ENCODE data around the gene ITPRIPL2. TPM values are rescaled to one million over a fixed set of nuclear protein-coding genes. Genes with fewer than 3 reads are reported as not detected.

ITPRIPL2 gene
- polyA plus RNA-seq, 1 donor (not counting 4 experiments of a cell fraction or from before 2014, with no cell fraction given) = 5.9 TPM

- H2AFZ ChIP-seq (ENCODE audit: control insufficient read depth, low read length) = no peak overlapping the region
- TF ChIP-seq CTCF (optimal IDR thresholded peaks at IDR 0.05 in 1 of 3, IDR thresholded peaks at IDR 0.05 in 1 of 3, conservative IDR thresholded peaks at IDR 0.05 in 1 of 3; ENCODE audit: extremely low read depth in 1 of 3, insufficient read depth in 2 of 3, low read length in 3 of 3) (no peak), EZH2 (IDR thresholded peaks at IDR 0.05; ENCODE audit: low read length) (no peak)
- no peaks in the 10 kb centered on the region for H3K9me3 ChIP-seq (ENCODE audit: control insufficient read depth, low read depth, low read length)
- no peaks in the 10 kb centered on the region for H3K36me3 ChIP-seq (ENCODE audit: control insufficient read depth in 2 of 2, extremely low read depth in 1 of 2, insufficient read depth in 2 of 2, low read length in 2 of 2)
- H3K27ac ChIP-seq (ENCODE audit: control insufficient read depth, insufficient read depth, low read length) = no peak overlapping the region
- dilution Hi-C loops (cut with MboI; ENCODE audit: extremely low pct_ligation_motif_present, low sequenced_read_pairs) = no loop called here
- H3K4me2 ChIP-seq (ENCODE audit: control insufficient read depth, extremely low read depth, insufficient read depth, low read depth, low read length) = no peak overlapping the region
- H3K9ac ChIP-seq (ENCODE audit: control insufficient read depth, extremely low read depth, insufficient read depth, low read length) = no peak overlapping the region
- no peaks in the 10 kb centered on the region for H3K9me1 ChIP-seq (ENCODE audit: control insufficient read depth, extremely low read depth, insufficient read depth, low read length)
- FAIRE-seq = no peak
- peaks cover 13% of the 10 kb centered on the region for H3K4me1 ChIP-seq (ENCODE audit: control insufficient read depth, extremely low read depth, insufficient read depth, low read length)
- no peaks in the 10 kb centered on the region for H4K20me1 ChIP-seq (ENCODE audit: control insufficient read depth, extremely low read depth, insufficient read depth, low read length)
- no peaks in the 10 kb centered on the region for H3K27me3 ChIP-seq (ENCODE audit: control insufficient read depth, extremely low read depth, insufficient read depth, low read length)
- DNase-seq (ENCODE audit: low read depth, low spot score) = no peak
- no peak overlapping the region for H3K4me3 ChIP-seq (ENCODE audit: control insufficient read depth in 2 of 3, extremely low read depth in 1 of 3, insufficient read depth in 2 of 3, low read depth in 1 of 3, low read length in 3 of 3)
- no peaks in the 10 kb centered on the region for H3K79me2 ChIP-seq (ENCODE audit: control insufficient read depth, insufficient read depth, low read length)
Observed at GRCh38 chr16:19108409-19109287, 5.1 kb upstream of the ITPRIPL2 start.

- dilution Hi-C loops (cut with MboI; ENCODE audit: extremely low pct_ligation_motif_present, low sequenced_read_pairs) = no loop called here
- Histone ChIP-seq H3K27me3 (ENCODE audit: control insufficient read depth, extremely low read depth, insufficient read depth, low read length) (no peaks in the 10 kb centered on the region), H3K9me3 (ENCODE audit: control insufficient read depth, low read depth, low read length) (no peaks in the 10 kb centered on the region), H3K79me2 (ENCODE audit: control insufficient read depth, insufficient read depth, low read length) (no peaks in the 10 kb centered on the region), H3K36me3 (ENCODE audit: control insufficient read depth in 2 of 2, extremely low read depth in 1 of 2, insufficient read depth in 2 of 2, low read length in 2 of 2) (no peaks in the 10 kb centered on the region), H3K4me1 (ENCODE audit: control insufficient read depth, extremely low read depth, insufficient read depth, low read length) (peaks cover 13% of the 10 kb centered on the region), H2AFZ (ENCODE audit: control insufficient read depth, low read length) (no peak overlapping the region), H3K27ac (ENCODE audit: control insufficient read depth, insufficient read depth, low read length) (no peak overlapping the region), H3K4me3 (ENCODE audit: control insufficient read depth in 2 of 3, extremely low read depth in 1 of 3, insufficient read depth in 2 of 3, low read depth in 1 of 3, low read length in 3 of 3) (no peak overlapping the region), H4K20me1 (ENCODE audit: control insufficient read depth, extremely low read depth, insufficient read depth, low read length) (no peaks in the 10 kb centered on the region), H3K9ac (ENCODE audit: control insufficient read depth, extremely low read depth, insufficient read depth, low read length) (no peak overlapping the region), H3K9me1 (ENCODE audit: control insufficient read depth, extremely low read depth, insufficient read depth, low read length) (no peaks in the 10 kb centered on the region), H3K4me2 (ENCODE audit: control insufficient read depth, extremely low read depth, insufficient read depth, low read depth, low read length) (no peak overlapping the region)
- DNase-seq (ENCODE audit: low read depth, low spot score) (no peak), FAIRE-seq (no peak)
- TF ChIP-seq EZH2 (IDR thresholded peaks at IDR 0.05; ENCODE audit: low read length) (no peak), CTCF (optimal IDR thresholded peaks at IDR 0.05 in 1 of 3, IDR thresholded peaks at IDR 0.05 in 1 of 3, conservative IDR thresholded peaks at IDR 0.05 in 1 of 3; ENCODE audit: extremely low read depth in 1 of 3, insufficient read depth in 2 of 3, low read length in 3 of 3) (no peak)
Observed at GRCh38 chr16:19109288-19109664, 4.5 kb upstream of the ITPRIPL2 start.
